DMS 273 treated with DMSO at 0.1 percent for 48 hours (cell line): ENCODE measurements around the gene SEC31B.

ENCODE experiments used
- DNase-seq: peaks from one replicate; lab custom pipeline; 2025; lab: John Stamatoyannopoulos, UW

SEC31B gene

DNA sequence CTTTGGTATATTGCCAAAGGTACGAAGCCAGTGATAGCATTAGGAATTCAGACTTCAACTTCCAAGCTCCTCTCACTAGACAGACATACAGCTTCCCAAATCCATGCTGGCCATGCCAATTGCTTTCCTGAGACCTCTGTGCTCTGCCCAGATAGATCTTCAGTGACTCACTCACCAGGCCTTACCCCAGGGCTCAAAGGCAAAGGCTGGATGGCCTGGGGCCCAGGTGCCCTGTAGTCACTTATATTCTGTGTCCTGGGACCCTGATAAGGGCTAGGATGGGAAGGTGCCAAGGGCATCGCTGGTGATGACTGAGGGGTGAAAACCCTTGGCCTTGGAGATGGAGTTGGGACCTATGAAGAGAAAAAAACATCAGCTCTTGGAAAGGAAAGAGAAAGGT, 29.1 kb downstream of the SEC31B start:
- no peak for DNase-seq

DNA sequence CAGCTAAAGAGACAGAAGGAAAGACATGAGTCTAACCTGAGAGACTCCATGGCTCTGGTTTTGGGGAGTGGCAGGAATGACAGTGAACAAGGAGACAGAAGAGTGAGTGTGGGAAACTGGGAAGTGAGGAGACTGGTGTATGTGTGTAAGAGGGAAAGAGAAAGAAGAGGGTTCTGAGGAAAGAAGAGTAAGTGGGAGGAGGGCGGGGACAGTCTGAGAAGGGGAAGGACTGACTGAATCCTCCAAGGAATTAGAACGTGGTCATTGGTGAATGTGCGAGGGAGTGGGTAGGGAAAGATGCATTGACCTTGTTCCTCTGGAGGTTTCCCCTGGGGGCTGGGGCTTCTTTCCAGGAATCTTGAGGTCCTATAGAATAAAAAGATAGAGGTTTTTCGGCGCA, 30.3 kb downstream of the SEC31B start:
- DNase-seq: no peak

DNA sequence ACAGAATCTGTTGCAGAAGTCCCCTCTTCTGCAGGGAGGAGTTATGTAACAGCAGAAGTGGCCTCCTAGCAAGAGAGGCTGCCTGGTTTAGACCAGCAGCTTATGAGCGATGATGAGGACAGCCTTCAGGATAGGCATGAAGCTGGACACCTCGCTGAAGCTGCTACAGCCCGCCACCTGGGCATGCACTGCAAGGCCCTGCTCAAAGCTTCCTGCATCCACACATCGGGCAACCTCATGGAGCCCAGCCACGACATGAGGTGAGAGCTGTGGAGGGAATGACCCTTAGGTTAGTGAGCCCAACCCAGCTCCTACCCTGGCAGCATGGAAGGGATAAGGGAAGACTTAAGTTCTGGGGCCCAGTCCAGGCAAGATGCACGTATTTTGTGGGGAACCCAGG, 32.1 kb downstream of the SEC31B start:
- no peak for DNase-seq

DNA sequence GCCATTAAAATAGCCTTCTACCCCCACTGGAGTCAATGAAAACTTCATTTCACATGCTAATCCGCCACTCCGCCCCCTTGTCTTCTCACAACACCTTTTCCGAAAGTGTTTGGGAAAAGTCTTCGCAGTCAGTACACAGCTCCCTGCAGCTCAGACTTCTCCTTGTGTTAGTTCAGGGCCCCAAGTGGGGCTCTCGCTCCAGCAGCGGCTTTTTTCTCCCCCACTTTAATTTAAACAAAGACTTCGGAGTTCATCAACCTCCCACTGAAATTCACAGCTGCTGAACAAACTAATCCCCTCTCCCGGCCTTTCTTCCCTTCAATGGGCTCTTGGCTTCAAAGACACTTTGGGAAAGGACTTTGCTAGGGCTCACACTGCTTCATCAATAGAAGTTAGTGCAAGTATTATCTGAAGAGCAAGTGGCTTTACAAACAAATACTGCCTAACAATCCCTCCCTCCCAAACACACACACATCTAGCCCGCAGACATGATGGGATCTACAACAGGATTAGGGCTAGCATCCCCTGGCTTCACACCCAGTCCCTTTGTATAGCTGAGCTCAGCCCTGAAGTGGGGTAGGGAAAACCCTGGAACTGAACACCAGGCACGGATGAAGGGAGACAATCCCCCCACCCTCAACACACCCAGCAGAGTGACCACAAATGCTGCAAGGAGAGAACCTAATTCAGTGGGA, 33.7 kb downstream of the SEC31B start:
- no peak for DNase-seq

DNA sequence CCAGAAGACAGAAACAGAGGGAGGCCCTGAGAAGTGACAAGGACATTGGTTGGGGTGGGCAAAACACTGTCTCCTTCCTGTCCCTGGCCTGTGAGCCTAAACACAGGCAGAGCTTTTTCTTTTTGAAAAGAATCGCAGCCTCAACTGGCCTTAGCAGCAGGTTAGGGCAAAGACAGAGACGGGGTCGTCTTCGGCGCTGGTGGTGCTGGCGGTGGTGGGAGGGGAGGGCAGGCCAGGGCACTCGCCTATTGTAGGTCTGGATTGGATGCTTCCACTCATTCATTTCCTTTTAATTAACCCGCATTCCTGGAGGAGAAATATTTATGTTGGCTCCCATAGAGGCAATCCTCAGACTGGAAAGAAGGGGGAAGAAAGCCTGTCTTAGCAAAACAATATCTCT, 34.3 kb downstream of the SEC31B start:
- no peak for DNase-seq

DNA sequence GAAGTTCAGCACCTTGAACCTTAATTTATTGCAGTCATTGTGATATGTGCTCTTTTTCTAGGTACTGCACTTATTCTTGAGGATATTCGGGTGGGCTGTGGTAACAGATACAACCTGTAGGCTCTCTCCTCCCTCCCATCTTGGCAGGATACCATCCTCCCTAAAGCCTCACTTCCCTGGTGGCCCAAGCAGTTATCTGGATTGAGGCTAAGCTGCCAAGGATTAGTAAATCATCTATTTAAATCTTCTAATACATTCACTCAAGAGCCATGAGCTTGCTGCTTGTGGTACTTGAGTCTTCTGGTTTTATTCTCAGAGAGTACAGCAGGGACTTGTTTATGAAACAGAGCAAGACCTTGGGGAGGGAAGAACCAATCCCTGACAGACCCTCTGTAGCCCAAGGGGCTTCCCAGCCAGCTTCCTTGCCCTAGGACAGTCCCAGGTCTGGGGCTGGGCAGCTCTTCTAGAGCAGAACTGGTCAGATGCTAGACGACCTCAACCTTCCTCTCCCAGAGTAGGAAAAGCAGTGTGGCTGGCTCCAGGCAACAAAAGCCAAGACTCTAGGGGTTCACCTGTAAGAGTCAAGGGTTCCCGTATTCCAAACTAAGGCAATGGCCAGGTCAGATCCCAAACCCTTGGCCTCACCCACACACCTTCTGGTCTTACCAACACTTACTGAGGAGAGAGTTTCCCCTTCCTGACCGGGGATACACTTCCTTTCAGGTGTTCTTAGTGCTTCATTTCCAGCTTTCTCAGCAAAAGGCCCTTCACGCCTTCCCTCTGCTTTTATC, 35.6 kb downstream of the SEC31B start:
- DNase-seq: no peak

DNA sequence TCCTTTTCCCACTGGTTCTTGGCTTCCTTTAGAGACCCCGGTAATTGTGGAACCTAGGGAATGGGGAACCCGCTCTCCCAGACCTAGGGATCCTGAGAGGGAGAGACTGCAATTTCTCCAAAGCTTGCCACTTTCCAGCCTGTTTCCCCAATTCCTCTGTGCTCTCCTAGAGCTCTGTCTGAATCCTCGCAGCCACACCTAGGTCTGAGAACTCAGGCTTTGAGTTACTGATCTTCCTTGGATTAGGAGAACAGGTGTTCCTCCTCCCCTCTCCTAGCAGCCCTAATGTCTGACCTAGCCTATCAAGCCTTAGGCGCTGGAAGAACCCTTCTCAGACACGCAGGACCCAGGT, 36.9 kb downstream of the SEC31B start:
- DNase-seq: no peak

DNA sequence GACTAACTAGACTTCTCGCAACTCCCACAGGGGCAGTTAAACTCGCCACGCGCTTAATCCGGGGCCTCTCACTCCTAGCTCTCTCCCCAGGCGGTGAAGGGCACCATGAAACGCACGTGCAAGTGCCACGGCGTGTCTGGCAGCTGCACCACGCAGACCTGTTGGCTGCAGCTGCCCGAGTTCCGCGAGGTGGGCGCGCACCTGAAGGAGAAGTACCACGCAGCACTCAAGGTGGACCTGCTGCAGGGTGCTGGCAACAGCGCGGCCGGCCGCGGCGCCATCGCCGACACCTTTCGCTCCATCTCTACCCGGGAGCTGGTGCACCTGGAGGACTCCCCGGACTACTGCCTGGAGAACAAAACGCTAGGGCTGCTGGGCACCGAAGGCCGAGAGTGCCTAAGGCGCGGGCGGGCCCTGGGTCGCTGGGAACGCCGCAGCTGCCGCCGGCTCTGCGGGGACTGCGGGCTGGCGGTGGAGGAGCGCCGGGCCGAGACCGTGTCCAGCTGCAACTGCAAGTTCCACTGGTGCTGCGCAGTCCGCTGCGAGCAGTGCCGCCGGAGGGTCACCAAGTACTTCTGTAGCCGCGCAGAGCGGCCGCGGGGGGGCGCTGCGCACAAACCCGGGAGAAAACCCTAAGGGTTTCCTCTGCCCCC, 37.4 kb downstream of the SEC31B start:
- DNase-seq: no peak

DNA sequence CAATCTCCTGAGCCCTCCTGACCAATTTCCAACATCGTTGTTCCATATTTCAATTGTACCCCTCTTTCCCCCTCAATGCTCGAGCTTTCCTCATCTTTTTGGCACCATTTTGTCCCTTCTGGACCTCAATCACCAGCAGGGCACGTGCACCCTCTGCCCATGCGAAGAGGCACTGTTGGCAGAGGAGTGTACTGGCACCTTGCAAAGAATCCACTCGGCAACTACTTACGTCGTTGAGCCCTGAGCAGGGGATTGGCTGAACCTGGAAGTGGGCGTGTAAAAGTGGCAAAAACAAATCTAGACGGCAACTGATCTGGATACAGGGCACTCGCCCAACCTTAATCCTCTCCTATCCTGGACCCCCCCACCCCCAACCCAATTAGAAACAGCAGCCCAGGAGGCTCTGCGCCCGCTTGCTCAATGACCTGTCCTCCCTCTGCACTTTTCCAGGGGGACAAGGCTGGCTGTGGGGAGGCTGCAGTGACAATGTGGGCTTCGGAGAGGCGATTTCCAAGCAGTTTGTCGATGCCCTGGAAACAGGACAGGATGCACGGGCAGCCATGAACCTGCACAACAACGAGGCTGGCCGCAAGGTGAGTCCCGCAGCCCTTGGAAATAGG, 38.1 kb downstream of the SEC31B start:
- peak; percentile 80 for DNase-seq

DNA sequence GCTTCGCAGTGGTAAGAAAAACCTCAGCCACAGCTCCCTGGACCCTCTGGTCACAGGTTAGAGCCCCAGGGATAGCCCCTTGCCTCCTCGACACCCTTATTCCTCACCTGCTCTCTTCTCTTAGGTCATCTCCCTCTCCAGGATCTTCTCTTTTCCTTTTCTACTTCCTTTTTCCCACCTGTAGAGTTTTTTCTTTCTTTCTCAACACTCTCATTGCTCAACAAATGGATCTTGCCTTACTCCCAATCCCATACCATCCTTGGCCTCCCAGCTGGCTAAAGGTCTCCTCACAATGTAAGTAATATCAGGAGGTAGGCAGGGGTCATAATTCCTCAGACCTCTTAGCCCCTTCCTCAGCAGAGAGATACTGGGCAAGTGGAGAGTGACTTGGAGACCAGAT, 39.7 kb downstream of the SEC31B start:
- DNase-seq: no peak

DNA sequence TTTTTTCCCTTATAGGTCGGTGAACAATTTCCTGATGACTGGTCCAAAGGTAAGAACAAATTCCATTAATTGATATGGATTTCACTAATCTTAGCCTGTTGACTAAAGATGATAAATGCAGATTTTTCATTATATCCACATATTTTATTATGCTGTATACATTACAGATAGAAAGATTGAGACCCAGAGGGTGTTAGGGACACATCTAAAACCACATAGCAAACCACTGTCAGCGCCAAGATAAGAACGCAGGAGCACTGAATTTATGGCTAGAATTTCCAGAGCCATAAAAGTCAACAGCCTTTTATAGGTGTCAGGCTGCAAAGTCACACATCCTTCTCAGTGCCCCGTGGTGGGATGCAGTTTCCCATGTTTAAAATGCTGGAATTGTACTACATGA, 40.6 kb downstream of the SEC31B start:
- DNase-seq: no peak

DNA sequence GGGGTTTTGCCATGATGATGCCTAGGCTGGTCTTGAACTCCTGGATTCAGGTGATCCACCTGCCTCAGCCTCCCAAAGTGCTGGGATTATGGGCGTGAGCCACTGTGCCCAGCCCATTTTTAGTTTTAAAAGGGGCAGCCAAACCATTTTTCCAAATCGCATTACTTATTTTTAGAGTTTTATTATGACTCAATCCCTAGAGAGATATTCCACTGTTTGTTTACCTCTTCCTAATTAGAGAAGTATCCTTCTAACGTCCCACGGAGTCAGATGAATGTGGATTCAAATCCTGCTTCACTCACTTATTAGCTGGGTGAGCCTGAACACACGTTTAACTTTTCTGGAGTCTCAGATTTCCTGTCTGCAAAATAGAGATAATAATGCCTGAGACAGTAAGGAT, 41.7 kb downstream of the SEC31B start:
- DNase-seq: no peak

DNA sequence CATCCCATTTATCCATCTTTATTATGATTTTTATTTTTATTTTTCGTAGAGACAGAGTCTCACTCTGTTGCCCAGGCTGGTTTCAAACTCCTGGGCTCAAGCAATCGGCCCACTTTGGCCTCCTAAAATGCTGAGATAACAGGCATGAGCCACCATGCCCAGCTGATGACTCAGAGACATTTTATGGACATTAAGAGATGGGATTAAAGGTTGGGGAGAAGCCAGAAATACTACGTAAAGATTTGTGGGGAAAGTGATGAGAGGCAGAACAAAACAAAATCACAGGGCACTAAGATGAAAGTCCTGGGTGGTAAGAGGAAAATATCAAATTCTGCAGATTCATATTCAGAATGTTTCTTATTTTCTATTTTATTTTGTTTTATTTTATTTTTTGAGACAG, 49.3 kb downstream of the SEC31B start:
- no peak for DNase-seq

DNA sequence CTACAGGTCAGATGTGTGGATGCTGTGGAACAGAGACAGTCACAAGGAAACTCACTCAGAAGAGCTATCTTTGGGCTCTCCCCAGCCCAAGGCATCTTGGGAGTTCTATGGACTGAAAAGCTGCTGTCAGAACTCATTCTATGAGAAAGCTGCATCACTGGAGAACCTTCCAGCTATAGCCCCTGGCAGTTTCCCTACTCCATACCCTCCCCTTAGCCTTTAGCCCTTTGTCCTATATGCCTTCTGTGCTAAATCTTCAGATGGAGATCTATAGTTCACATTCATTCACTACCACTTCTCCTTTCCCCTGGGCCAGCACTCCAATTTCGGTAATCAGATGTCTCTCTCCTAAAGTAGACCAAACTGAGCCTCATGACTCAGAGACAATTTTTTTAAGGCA, 49.9 kb downstream of the SEC31B start:
- no peak for DNase-seq

DNA sequence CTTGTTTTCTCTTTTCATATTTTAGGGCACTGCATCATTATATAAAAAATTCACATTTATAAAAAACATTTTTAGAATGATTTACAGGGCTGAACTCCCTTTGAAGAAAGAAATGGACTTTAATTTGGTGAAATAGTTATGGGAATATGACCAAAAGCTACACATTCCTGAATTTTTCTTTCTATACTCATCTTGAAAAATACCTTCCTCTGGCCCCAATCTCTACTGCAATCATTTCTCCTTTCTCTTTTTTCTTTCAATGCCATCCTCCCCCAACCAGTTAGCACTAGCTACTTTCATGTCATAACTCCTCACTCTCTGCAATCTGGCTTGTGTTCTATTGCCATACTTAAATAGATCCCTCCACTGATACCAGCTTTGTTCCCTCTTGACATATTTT, 50.7 kb downstream of the SEC31B start:
- DNase-seq: no peak

DNA sequence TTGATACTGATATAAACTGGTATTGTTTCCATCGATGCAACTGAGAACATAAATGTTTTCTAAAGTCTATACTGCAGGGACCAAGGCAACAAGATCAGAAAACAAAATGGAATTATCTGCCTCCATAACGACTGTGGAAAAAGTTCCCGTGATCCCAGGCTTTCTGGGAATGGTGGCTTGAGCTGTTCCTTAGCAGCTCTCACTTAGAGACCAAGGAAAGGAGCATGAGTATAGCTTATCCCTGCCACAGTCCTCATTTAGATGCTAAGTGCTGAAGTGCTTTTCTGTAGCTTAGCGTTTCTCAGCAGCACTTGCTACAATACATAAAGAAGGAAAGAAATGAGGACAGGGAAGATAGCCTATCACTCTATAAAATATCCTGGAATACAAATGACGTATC, 51.3 kb downstream of the SEC31B start:
- DNase-seq: no peak

DNA sequence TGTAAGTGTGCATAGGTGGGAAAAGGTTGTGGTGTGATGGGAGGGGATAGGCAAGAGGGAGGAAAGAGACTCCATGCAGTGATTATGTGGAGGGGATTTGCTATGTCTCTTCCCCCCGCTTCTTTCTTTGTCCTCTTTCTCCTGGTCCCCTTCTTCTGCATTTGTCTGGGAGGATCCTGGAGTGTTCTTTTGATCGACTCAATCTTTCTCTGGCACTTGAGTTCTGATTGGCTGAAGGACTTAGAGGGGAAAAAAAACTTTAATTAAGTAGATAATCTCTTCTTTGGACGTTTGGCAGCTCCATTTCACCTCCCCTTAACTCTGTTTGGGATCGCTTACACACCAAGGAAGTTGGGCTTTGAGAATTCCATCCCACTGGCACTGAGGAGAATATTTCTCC, 57.0 kb downstream of the SEC31B start, which contains the start of gene WNT8B:
Gene WNT8B (plus strand): TSS at position 301 of the 400 bp plus-strand sequence. CDS start 160 bp downstream, outside the sequence.
- no peak for DNase-seq

DNA sequence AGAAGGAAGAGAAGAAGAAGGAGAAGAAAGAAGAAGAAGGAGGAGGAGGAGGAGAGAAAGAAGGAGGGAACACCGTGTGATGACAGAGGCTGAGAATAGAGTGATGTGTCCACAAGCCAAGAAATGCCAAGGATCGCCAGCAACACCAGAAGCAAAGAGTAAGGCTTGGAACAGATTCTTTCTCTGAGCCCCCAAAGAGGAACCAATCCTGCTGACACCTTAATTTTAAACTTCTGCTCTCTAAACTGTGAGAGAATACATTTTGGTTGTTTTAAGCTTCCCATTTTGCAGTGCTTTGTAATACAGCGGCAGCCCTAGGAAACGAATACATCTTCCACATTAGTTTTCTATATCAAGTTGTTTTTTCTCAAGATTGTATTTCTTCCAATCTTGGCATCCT, 70.7 kb downstream of the SEC31B start:
- no peak for DNase-seq

DNA sequence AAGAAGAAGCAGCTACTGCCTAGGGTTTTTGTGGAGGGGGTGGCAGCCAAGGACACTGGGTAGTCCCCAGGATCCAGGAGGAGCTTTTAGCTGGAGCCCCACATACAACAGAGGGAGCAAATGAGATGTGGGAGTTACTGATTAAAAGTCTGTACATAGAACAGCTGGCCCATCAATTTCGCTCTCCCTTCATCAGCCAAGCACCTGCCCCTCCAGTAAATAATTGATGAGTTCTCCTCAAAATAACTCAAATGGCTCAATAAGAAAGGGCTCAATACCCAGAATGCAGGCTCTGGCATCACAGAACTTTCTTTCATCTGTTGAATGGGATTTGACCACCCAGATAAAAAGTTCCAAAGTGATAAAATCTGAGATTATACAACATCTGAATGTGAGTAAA, 72.0 kb downstream of the SEC31B start:
- no peak for DNase-seq

DNA sequence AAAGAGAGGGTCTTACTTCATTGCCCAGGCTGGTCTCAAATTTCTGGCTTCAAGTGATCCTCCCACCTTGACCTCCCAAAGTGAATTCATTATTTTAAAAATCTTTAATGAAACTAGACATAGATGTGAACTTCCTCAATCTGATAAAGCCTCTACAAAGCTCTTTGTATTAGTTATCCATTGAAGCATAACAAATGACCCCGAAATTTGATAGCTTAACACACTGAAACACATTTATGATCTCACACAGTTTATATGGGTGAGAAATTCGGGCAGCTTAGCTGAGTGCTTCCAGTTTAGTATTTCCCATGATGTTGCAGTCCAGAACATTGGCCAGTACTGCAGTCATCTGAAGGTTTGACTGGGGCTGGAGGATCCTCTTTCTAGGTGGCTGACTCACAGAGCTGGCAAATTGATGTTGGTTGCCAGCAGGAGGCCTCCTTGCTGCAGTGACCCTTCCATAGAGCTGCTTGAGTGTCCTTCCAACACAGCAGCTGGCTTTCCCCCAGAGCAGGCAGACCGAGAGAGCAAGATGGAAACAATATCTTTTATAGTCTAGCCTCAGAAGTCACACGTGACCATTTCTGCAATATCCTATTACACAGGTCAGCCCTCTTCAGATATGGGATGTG, 73.4 kb downstream of the SEC31B start:
- DNase-seq: no peak

DNA sequence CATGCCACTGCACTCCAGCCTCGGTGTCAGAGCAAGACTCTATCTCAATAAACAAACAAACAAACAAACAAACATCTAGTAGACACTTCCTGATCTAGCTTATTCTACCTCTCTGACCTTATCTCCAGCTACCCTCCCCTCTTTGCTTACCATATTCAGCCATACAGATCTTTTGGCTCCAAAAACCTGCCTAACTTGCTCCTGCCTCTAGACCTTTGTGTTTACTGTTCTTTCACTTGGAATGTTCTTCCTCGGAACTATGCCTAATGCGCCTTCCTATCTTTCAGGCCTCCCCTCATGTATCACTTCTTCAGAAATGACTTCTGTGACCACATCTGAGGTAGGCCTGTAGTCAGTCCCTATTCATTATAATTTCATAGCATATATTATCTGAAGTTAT, 77.1 kb downstream of the SEC31B start:
- DNase-seq: no peak

DNA sequence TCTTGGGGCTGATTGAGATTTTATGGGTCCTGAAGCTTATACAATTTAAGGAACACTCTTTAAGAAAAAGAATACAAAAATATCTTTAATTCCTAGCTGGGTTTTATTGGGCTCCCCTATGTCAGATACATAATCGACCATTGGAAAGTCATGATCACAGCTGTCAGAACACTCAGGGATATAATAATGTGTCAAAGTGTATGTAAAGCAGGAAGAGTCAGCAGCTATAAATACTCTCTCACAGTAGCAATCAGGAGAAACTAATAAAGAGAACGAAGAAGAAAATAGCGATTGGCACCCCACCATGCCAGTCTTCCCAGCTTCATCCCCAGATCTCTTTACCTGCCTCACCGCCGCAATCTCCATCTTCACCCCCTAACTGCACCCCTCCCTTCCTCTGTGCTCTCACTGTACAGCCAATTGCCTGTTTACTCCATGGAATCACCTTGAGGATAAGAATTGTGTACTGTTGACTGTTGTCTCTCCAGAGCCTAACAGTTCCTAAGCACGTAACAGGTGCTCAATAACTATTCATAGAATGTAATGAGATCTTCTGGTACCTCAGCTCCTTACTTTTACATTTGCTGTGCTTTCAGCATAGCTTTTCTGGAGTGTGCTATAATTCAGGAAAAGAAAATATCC, 80.9 kb downstream of the SEC31B start:
- no peak for DNase-seq
